Activated naive CD4-positive, alpha-beta T cell treated with anti-CD3 and anti-CD28 coated beads, Interleukin-2, amount 10 ng/mL, durations not matched to agents 5 hours and 36 hours (primary cell): Measurements from ENCODE around the gene FUT3. TPM values are rescaled to one million over a fixed set of nuclear protein-coding genes. Genes with fewer than 3 reads are reported as not detected.

Source experiments
- total RNA-seq, 2 experiments: library from RNA; stranded (reverse); gene quantifications; one replicate each; pipeline ENCODE4 v1.2.3, GENCODE V29; 2021

Gene FUT3
- not detected for total RNA-seq

GRCh38 chr19:5851302-5851701 lies at the start of gene FUT3:
FUT3 (minus strand) TSS chr19:5851449.

GRCh38 chr19:5839065-5840017 lies 11.9 kb downstream of the FUT3 start, which contains the start of gene FUT6:
FUT6 (minus strand) TSS chr19:5839702; CDS start chr19:5832567, 7,135 bp downstream.

DNA sequence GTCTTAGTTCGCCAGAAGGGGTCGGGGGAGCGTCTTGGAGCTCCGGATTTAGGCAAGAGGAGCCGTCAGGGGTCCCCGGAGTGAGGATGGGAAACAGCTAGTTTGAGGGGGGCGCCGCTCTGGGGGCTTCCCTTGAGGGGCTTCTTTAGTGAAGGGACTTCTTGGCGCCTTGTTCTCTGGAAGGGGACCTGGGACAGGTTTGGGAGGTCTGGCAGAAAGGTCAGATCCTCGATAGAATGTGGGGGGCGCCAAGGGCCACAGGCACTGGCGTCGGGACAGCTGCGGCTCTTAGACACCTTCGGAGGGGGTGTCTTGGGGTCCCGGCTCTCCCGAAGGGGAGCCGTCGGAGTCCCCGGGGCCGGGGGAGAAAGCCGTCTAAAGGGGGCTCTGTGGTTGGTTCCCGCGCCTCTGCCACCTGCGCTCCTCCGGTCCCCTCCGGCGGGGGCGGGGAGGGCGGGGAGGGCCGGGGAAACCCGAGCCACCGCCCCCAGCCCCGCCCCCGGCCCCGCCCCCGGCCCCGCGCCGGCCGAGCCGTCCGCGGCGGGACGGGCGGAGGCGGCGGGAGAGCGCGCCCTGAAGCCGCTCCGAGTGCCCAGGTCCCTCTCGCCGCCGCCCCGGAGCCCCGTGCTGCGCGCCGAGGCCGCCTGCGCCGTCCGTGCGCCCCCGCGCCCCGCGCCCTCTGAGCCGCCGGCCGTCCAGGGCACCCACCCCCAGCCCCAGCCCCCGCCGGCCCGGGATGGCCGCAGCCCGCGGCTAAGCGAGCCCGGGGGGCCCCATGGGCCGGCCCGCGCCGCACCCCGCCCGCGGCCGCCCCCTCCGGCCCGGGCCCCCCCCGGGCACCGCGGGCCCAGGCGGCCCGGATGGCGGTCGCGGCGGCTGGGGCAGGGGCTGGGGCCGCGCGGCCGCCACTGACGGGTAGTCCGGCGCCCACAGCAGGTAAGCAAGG lies 46.5 kb downstream of the FUT3 start, which contains the start of gene NRTN:
Gene NRTN, plus strand, starts transcription at position 552 of the 946 bp plus-strand sequence. CDS start 19,099 bp downstream, outside the sequence.

Other genes starting within 250 kb of the FUT3 start
- 10 to 100 TPM; 82.8 to 84.2 TPM for gene SAFB2, start 228.7 kb downstream of the FUT3 start, total RNA-seq
- gene SAFB, start 228.4 kb downstream of the FUT3 start, total RNA-seq: 100 to 1,000 TPM; 119 to 125 TPM
- gene MICOS13, start 170.9 kb downstream of the FUT3 start, total RNA-seq: 10 to 100 TPM; 48.0 to 49.3 TPM
- 1 to 10 TPM; 2.5 to 2.7 TPM for gene HSD11B1L, start 170.4 kb downstream of the FUT3 start, total RNA-seq
- gene RPL36, start 161.2 kb downstream of the FUT3 start, total RNA-seq: 1,000 to 10,000 TPM; 1,238 to 1,320 TPM
- 10 to 100 TPM; 72.7 to 78.6 TPM for gene LONP1, start 131.3 kb downstream of the FUT3 start, total RNA-seq
- not detected for gene CATSPERD, start 130.8 kb downstream of the FUT3 start, total RNA-seq
- gene PRR22, start 66.7 kb downstream of the FUT3 start, total RNA-seq: 1 to 10 TPM; 3.5 to 4.9 TPM
- gene DUS3L, start 60.3 kb downstream of the FUT3 start, total RNA-seq: 10 to 100 TPM; 49.0 to 62.3 TPM
- under 1 TPM in 1 of 2 experiments, not detected in 1; 0.29 TPM for gene NRTN, start 46.4 kb downstream of the FUT3 start, total RNA-seq
- gene FUT6, start 11.7 kb downstream of the FUT3 start, total RNA-seq: under 1 TPM; 0.18 to 0.22 TPM
- gene FUT5, start 19.1 kb upstream of the FUT3 start, total RNA-seq: under 1 TPM in 1 of 2 experiments, not detected in 1; 0.19 TPM
- 100 to 1,000 TPM; 212 to 226 TPM for gene NDUFA11, start 52.3 kb upstream of the FUT3 start, total RNA-seq
- 10 to 100 TPM; 12.9 to 13.8 TPM for gene VMAC, start 53.4 kb upstream of the FUT3 start, total RNA-seq
- gene CAPS, start 62.8 kb upstream of the FUT3 start, total RNA-seq: 10 to 100 TPM; 22.1 to 24.3 TPM
- gene RANBP3, start 126.7 kb upstream of the FUT3 start, total RNA-seq: 10 to 100 TPM; 78.3 to 79.2 TPM